Measurements from ENCODE around the gene RNF115.
"Not testable (repeated sequence)": the region's sequence is repeated elsewhere in the genome, so short reads cannot be mapped to it uniquely, and the experiment has no call there.

RNF115 gene

GRCh38 chr1:145823565-145824498, at the start of gene RNF115, which contains the start of gene POLR3C:
Gene RNF115, minus strand, starts transcription at chr1:145824095. Its CDS starts 222 bp downstream, at chr1:145823873.
Gene POLR3C, plus strand, starts transcription at chr1:145824200. Its CDS starts 1,577 bp downstream, at chr1:145825777.
- DNase-seq (ENCODE audit: low read depth), result peak; percentile 97

GRCh38 chr1:145871994-145872924, 48.4 kb upstream of the RNF115 start:
- DNase-seq (ENCODE audit: low read depth), result peak; percentile 71

GRCh38 chr1:145868232-145868631, 44.3 kb upstream of the RNF115 start:
- no peak for DNase-seq (ENCODE audit: low read depth)

- no peak for DNase-seq (ENCODE audit: low read depth)
These were observed 39.6 kb upstream of the RNF115 start for GRCh38 chr1:145863282-145864018.

- DNase-seq (ENCODE audit: low read depth), result peak; percentile 89
These were observed 35.7 kb upstream of the RNF115 start for GRCh38 chr1:145859491-145860023.

- peak; percentile 97 for DNase-seq (ENCODE audit: low read depth)
These were observed 35.1 kb upstream of the RNF115 start, which contains the start of gene PIAS3 for GRCh38 chr1:145858901-145859490. Gene PIAS3, minus strand, starts transcription at chr1:145859081. Its CDS starts 91 bp downstream, at chr1:145858990.

- DNase-seq (ENCODE audit: low read depth), result peak; percentile 19
These were observed 34.5 kb upstream of the RNF115 start for GRCh38 chr1:145858238-145858900.

GRCh38 chr1:145857170-145857569, 33.3 kb upstream of the RNF115 start:
- DNase-seq (ENCODE audit: low read depth), result no peak

- DNase-seq (ENCODE audit: low read depth), result no peak
These were observed 31.6 kb upstream of the RNF115 start for GRCh38 chr1:145855426-145855948.

GRCh38 chr1:145849356-145850160, 25.7 kb upstream of the RNF115 start:
- DNase-seq (ENCODE audit: low read depth), result peak; percentile 26

- no peak for DNase-seq (ENCODE audit: low read depth)
These were observed 23.9 kb upstream of the RNF115 start for GRCh38 chr1:145847827-145848226.

GRCh38 chr1:145846201-145846612, 22.3 kb upstream of the RNF115 start:
- peak; percentile 20 for DNase-seq (ENCODE audit: low read depth)

- peak; percentile 71 for DNase-seq (ENCODE audit: low read depth)
These were observed 21.7 kb upstream of the RNF115 start, which contains the start of gene NUDT17 for GRCh38 chr1:145845514-145846161. Gene NUDT17, plus strand, starts transcription at chr1:145845630. Its CDS starts 11 bp downstream, at chr1:145845641.

GRCh38 chr1:145845144-145845513, 21.2 kb upstream of the RNF115 start:
- no peak for DNase-seq (ENCODE audit: low read depth)

GRCh38 chr1:145843031-145843430, 19.1 kb upstream of the RNF115 start:
- no peak for DNase-seq (ENCODE audit: low read depth)

- DNase-seq (ENCODE audit: low read depth), result no peak
These were observed 13.8 kb upstream of the RNF115 start for GRCh38 chr1:145837656-145838055.

- not testable (repeated sequence) for DNase-seq (ENCODE audit: low read depth)
These were observed 6.9 kb upstream of the RNF115 start for GRCh38 chr1:145830810-145831209.

- DNase-seq (ENCODE audit: low read depth), result no peak
These were observed 4.6 kb upstream of the RNF115 start for GRCh38 chr1:145828367-145829026.
